Trophoblast cell (in vitro differentiated cells and primary cell): ENCODE measurements around the gene PDLIM4.
A peak's percentile ranks its signal among the peaks of the same experiment; 100 is the strongest.

Experiments
- DNase-seq, 2 donors: peaks; one replicate each; pipeline ENCODE4 v3.0.0-alpha.2; 2016
- H2AFZ ChIP-seq: 2 replicates; pipeline ENCODE4 v1.6.1; 2013; ENCODE audit warnings: low read length, moderate library complexity, mild to moderate bottlenecking; ENCODE audit not compliant: insufficient read depth, poor library complexity
- H2AK5ac ChIP-seq: 2 replicates; pipeline ENCODE4 v1.6.1; 2013; ENCODE audit warnings: mild to moderate bottlenecking, low read length
- H2BK120ac ChIP-seq: 2 replicates; pipeline ENCODE4 v1.6.1; 2013; ENCODE audit warnings: low read length, mild to moderate bottlenecking, moderate library complexity; ENCODE audit not compliant: insufficient read depth, poor library complexity
- H2BK12ac ChIP-seq: 2 replicates; pipeline ENCODE4 v1.6.1; 2013; ENCODE audit warnings: mild to moderate bottlenecking, low read length, moderate library complexity
- H2BK5ac ChIP-seq: 2 replicates; pipeline ENCODE4 v1.6.1; 2013; ENCODE audit warnings: low read length, low read depth, moderate library complexity, mild to moderate bottlenecking; ENCODE audit not compliant: poor library complexity
- H3K14ac ChIP-seq: 2 replicates; pipeline ENCODE4 v1.6.1; 2013; ENCODE audit warnings: mild to moderate bottlenecking, low read length
- H3K18ac ChIP-seq: 2 replicates; pipeline ENCODE4 v1.6.1; 2013; ENCODE audit warnings: mild to moderate bottlenecking, low read length
- H3K23ac ChIP-seq: 2 replicates; pipeline ENCODE4 v1.6.1; 2013; ENCODE audit warnings: low read length
- H3K27ac ChIP-seq: 2 replicates; pipeline ENCODE4 v1.5.1; 2013; ENCODE audit warnings: low read depth, mild to moderate bottlenecking, inconsistent platforms, low read length, moderate library complexity
- H3K27me3 ChIP-seq: 2 replicates; pipeline ENCODE4 v1.6.1; 2013; ENCODE audit warnings: inconsistent platforms, mild to moderate bottlenecking, low read length, moderate library complexity; ENCODE audit not compliant: insufficient read depth
- H3K36me3 ChIP-seq, 2 experiments: 1 replicate in 1 of 2; 2 replicates in 1 of 2; pipeline ENCODE4 v1.6.1; 2013; ENCODE audit warnings: low read length in 2 of 2, mild to moderate bottlenecking in 2 of 2, moderate library complexity in 1 of 2; ENCODE audit not compliant: insufficient read depth in 2 of 2, control insufficient read depth in 1 of 2
- H3K4ac ChIP-seq: 2 replicates; pipeline ENCODE4 v1.6.1; 2013; ENCODE audit warnings: low read depth, mild to moderate bottlenecking, low read length, moderate library complexity
- H3K4me1 ChIP-seq, 2 experiments: 1 replicate in 1 of 2; 2 replicates in 1 of 2; pipeline ENCODE4 v1.6.1; 2013; ENCODE audit warnings: low read length in 2 of 2, mild to moderate bottlenecking in 2 of 2, moderate library complexity in 1 of 2; ENCODE audit not compliant: insufficient read depth in 2 of 2, control insufficient read depth in 1 of 2
- H3K4me2 ChIP-seq: 2 replicates; pipeline ENCODE4 v1.6.1; 2013; ENCODE audit warnings: inconsistent platforms, mild to moderate bottlenecking, low read length, moderate library complexity
- H3K4me3 ChIP-seq: 2 replicates; pipeline ENCODE4 v1.5.1; 2013; ENCODE audit warnings: mild to moderate bottlenecking, low read depth, low read length, inconsistent platforms
- H3K79me1 ChIP-seq: one replicate; pipeline ENCODE4 v1.6.1; 2013; ENCODE audit warnings: low read length
- H3K79me2 ChIP-seq: 2 replicates; pipeline ENCODE4 v1.6.1; 2013; ENCODE audit warnings: low read length, mild to moderate bottlenecking; ENCODE audit not compliant: control insufficient read depth, insufficient read depth, poor library complexity
- H3K9ac ChIP-seq: 2 replicates; pipeline ENCODE4 v1.6.1; 2013; ENCODE audit warnings: mild to moderate bottlenecking, low read length
- H3K9me3 ChIP-seq: 2 replicates; pipeline ENCODE4 v1.6.1; 2013; ENCODE audit warnings: low read depth, mild to moderate bottlenecking, control low read depth, inconsistent platforms, low read length; ENCODE audit not compliant: insufficient read depth
- H4K12ac ChIP-seq: 2 replicates; pipeline ENCODE4 v1.6.1; 2013; ENCODE audit warnings: low read depth, mild to moderate bottlenecking, low read length, moderate library complexity
- H4K8ac ChIP-seq: 2 replicates; pipeline ENCODE4 v1.6.1; 2013; ENCODE audit warnings: low read depth, mild to moderate bottlenecking, low read length, moderate library complexity
- H4K91ac ChIP-seq: one replicate; pipeline ENCODE4 v1.6.1; 2013; ENCODE audit warnings: low read depth, mild to moderate bottlenecking, low read length, moderate library complexity
- WGBS: extraction: QIAGEN DNeasy Blood & Tissue Kit; methylation state at CpG from one replicate; pipeline ENCODE4 v1.1.7; 2013; ENCODE audit warnings: missing lambda C conversion rate; ENCODE audit not compliant: insufficient read length, insufficient coverage; ENCODE audit errors: extremely low coverage; 5-methylcytosine and 5-hydroxymethylcytosine counted together

Gene PDLIM4

DNA sequence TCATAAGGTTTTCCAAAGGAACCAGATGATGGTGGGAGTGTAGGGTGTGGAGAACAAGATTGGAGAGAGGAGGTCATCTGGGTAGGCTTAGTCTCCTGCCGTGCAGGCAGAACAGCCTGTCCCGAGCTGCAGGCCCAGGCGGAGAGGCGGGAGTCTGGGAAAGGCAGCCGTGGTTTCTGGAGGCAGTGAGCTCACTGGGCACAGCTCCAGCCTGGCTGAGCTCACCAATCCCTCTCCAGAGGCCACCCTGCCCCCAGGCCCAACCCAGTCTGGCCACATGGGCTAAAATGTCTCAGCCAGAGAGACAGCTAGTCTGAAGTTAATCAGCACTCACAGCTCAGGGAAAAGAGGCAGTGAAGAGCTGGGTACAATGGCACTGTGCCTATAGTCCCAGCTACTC is 42.2 kb upstream of the PDLIM4 start:
- H3K14ac ChIP-seq = no peak overlapping the region
- H3K23ac ChIP-seq = no peak overlapping the region
- H3K79me1 ChIP-seq = no peaks in the 10 kb centered on the region
- H3K36me3 ChIP-seq = peaks cover 3 to 7% of the 10 kb centered on the region in 2 experiments
- no CpG with 5 or more reads among the region's 5 CpGs for WGBS
- H3K4me3 ChIP-seq = no peak overlapping the region
- H3K79me2 ChIP-seq = no peaks in the 10 kb centered on the region
- H3K4me2 ChIP-seq = no peak overlapping the region
- no peak overlapping the region for H3K9ac ChIP-seq
- no peak overlapping the region for H3K4ac ChIP-seq
- no peak overlapping the region for H2BK120ac ChIP-seq
- H3K4me1 ChIP-seq = peaks cover 3% of the 10 kb centered on the region in 2 experiments
- DNase-seq = no peak
- no peak overlapping the region for H2BK5ac ChIP-seq
- no peak overlapping the region for H4K91ac ChIP-seq
- H3K18ac ChIP-seq = no peak overlapping the region
- H3K9me3 ChIP-seq = peaks cover 2% of the 10 kb centered on the region
- no peak overlapping the region for H2AK5ac ChIP-seq
- H2AFZ ChIP-seq = no peak overlapping the region
- H2BK12ac ChIP-seq = no peak overlapping the region
- no peak overlapping the region for H4K8ac ChIP-seq
- no peak overlapping the region for H3K27ac ChIP-seq
- no peaks in the 10 kb centered on the region for H3K27me3 ChIP-seq
- H4K12ac ChIP-seq = no peak overlapping the region

DNA sequence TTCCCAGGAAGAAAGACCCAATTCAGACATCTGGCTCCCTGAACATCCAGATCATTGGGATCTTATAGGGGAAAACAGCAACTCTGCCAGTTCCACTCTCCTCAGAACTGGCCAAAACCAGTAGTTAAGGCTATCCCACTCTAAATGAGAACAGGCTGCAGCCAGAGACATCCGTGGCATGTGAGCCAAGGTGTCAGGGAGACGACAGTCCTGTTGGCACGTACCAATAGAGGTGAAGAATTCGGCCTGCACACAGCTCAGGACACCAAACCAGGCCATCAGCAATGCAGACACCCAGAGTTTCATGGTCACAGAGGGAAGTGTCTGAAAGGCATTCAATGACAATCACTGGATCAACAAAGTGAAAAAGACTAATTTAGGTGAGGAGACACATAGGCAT is 39.2 kb upstream of the PDLIM4 start:
- no peak overlapping the region for H3K4ac ChIP-seq
- H2BK12ac ChIP-seq = no peak overlapping the region
- no peaks in the 10 kb centered on the region for H3K27me3 ChIP-seq
- H4K91ac ChIP-seq = no peak overlapping the region
- no peak overlapping the region for H3K4me2 ChIP-seq
- DNase-seq = no peak
- H3K79me2 ChIP-seq = no peaks in the 10 kb centered on the region
- H4K12ac ChIP-seq = no peak overlapping the region
- no peak overlapping the region for H3K4me3 ChIP-seq
- peaks cover 5 to 8% of the 10 kb centered on the region in 2 experiments for H3K4me1 ChIP-seq
- no CpG with 5 or more reads among the region's 4 CpGs for WGBS
- H3K36me3 ChIP-seq = peaks cover 2 to 3% of the 10 kb centered on the region in 2 experiments
- no peak overlapping the region for H3K14ac ChIP-seq
- no peak overlapping the region for H2BK120ac ChIP-seq
- H2BK5ac ChIP-seq = no peak overlapping the region
- no peak overlapping the region for H3K23ac ChIP-seq
- no peaks in the 10 kb centered on the region for H3K79me1 ChIP-seq
- H3K9ac ChIP-seq = no peak overlapping the region
- no peak overlapping the region for H3K18ac ChIP-seq
- no peak overlapping the region for H4K8ac ChIP-seq
- no peak overlapping the region for H3K27ac ChIP-seq
- H3K9me3 ChIP-seq = peaks cover 2% of the 10 kb centered on the region
- no peak overlapping the region for H2AFZ ChIP-seq
- H2AK5ac ChIP-seq = no peak overlapping the region

DNA sequence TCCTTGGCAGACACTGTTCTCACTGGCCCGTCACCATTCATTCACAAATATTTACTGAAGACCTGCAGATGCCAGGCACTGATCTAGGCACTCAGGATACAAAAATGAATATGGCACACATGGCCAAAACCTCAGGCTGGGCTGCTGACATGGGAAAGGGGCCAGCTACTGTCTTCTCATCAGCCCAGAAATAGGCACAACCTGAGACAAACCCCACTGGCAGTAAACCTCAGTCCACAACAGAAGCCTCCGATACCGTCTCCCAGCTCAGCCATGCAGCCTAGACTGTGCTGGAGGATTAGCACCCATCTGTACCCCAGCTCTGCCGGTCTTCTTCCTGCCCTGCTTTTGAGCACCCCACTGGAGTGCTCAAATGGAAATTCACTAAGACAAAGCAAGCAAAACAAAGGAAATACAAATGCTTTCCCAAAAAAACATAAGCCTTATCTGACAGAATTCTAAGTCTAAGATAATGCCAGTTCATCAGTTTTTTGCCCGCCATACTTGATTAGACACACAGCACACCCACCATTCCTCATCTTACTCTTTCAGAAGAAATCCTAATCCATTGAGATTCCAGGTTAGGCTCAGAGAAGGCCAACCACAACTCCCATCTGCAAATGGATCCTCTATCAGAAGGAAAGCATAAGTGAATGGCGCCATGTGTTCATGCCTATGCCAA is 38.1 kb upstream of the PDLIM4 start:
- no peak for DNase-seq
- no peak overlapping the region for H3K4me3 ChIP-seq
- H3K27me3 ChIP-seq = no peaks in the 10 kb centered on the region
- H3K4me2 ChIP-seq = no peak overlapping the region
- H2BK5ac ChIP-seq = no peak overlapping the region
- no peaks in the 10 kb centered on the region for H3K79me1 ChIP-seq
- H2BK12ac ChIP-seq = no peak overlapping the region
- H3K9me3 ChIP-seq = peaks cover 2% of the 10 kb centered on the region
- WGBS = no CpG with 5 or more reads among the region's 6 CpGs
- no peak overlapping the region for H4K8ac ChIP-seq
- H3K4me1 ChIP-seq = peaks cover 5 to 8% of the 10 kb centered on the region in 2 experiments
- H2AK5ac ChIP-seq = no peak overlapping the region
- H3K18ac ChIP-seq = no peak overlapping the region
- H2BK120ac ChIP-seq = no peak overlapping the region
- no peak overlapping the region for H3K23ac ChIP-seq
- no peak overlapping the region for H2AFZ ChIP-seq
- H4K91ac ChIP-seq = no peak overlapping the region
- no peaks in the 10 kb centered on the region for H3K79me2 ChIP-seq
- no peak overlapping the region for H3K14ac ChIP-seq
- no peak overlapping the region for H3K27ac ChIP-seq
- H3K9ac ChIP-seq = no peak overlapping the region
- H3K36me3 ChIP-seq = peaks cover 2 to 3% of the 10 kb centered on the region in 2 experiments
- H4K12ac ChIP-seq = no peak overlapping the region
- no peak overlapping the region for H3K4ac ChIP-seq

DNA sequence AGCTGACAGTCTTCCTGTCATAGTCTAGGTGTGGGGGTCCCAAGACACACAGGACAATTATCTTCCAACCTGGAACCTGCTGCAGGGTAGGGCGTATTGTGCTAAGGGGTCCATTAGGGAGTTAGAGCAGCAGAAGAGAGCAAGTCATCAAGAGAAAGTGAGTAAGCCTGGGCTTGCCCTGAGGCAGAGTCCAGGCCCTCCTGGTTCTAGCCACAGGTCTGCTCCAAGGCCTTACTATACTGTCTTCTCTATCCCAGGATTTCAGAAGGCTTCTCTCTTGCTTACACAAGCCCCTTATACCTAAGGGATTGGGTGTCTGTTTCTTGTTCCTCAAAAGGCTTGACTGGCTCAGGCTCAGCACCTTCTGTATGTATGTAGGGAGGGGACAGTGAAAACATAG is 37.5 kb upstream of the PDLIM4 start:
- no peak overlapping the region for H2BK120ac ChIP-seq
- DNase-seq = peak; percentile 52 to 55
- H3K23ac ChIP-seq = no peak overlapping the region
- H4K91ac ChIP-seq = no peak overlapping the region
- no peak overlapping the region for H3K9ac ChIP-seq
- no peak overlapping the region for H4K8ac ChIP-seq
- H2AFZ ChIP-seq = no peak overlapping the region
- H3K27ac ChIP-seq = no peak overlapping the region
- H3K4ac ChIP-seq = no peak overlapping the region
- H4K12ac ChIP-seq = no peak overlapping the region
- WGBS = no CpG with 5 or more reads among the region's 1 CpG
- no peak overlapping the region for H2BK5ac ChIP-seq
- H3K79me1 ChIP-seq = no peaks in the 10 kb centered on the region
- H3K36me3 ChIP-seq = peaks cover 2 to 3% of the 10 kb centered on the region in 2 experiments
- no peak overlapping the region for H3K4me2 ChIP-seq
- no peak overlapping the region for H3K18ac ChIP-seq
- H2AK5ac ChIP-seq = no peak overlapping the region
- H3K14ac ChIP-seq = no peak overlapping the region
- H3K4me1 ChIP-seq = peaks cover 5 to 8% of the 10 kb centered on the region in 2 experiments
- H2BK12ac ChIP-seq = no peak overlapping the region
- peaks cover 2% of the 10 kb centered on the region for H3K9me3 ChIP-seq
- H3K79me2 ChIP-seq = no peaks in the 10 kb centered on the region
- no peak overlapping the region for H3K4me3 ChIP-seq
- H3K27me3 ChIP-seq = no peaks in the 10 kb centered on the region
